Cardiac fibroblast (primary cell): ENCODE data around the gene ZNF136.
A peak's percentile ranks its signal among the peaks of the same experiment; 100 is the strongest.

Source experiments
- DNase-seq, 2 donors: peaks; one replicate each; pipeline versions ENCODE4 v3.0.0 to v3.0.0-alpha.2; 2010; ENCODE audit warnings: low read depth in 2 of 2
- H3K4me3 ChIP-seq, 2 donors: replicated peaks in 1 of 2; 1 replicate in 1 of 2; 2 replicates in 1 of 2; pipeline ENCODE4 v1.5.1; 2011; ENCODE audit warnings: low read depth in 2 of 2, low read length in 2 of 2, mild to moderate bottlenecking in 2 of 2, moderate library complexity in 1 of 2
- CTCF ChIP-seq: IDR thresholded peaks from one replicate; pipeline ENCODE4 v1.5.1; 2011; ENCODE audit warnings: low read depth, mild to moderate bottlenecking, low read length, inconsistent platforms

The ZNF136 gene

GRCh38 chr19:12156223-12157058 is 6.5 kb upstream of the ZNF136 start, which contains the start of gene ZNF625:
Gene ZNF625, minus strand, starts transcription at chr19:12156734. Its CDS starts 176 bp downstream, at chr19:12156558.
- H3K4me3 ChIP-seq = peak within 1 kb of the TSS; percentile 76 to 87
- DNase-seq = peak; percentile 81 to 91
- no peak for TF ChIP-seq CTCF

- DNase-seq = no peak
- no peak for TF ChIP-seq CTCF
- H3K4me3 ChIP-seq = no peak overlapping the region
These were observed 3.0 kb upstream of the ZNF136 start for GRCh38 chr19:12159773-12160414.

GRCh38 chr19:12162513-12162881 is 399 bp upstream of the ZNF136 start:
- TF ChIP-seq CTCF = no peak
- H3K4me3 ChIP-seq = peak overlapping the region; percentile 94 to 95
- no peak for DNase-seq

- DNase-seq = peak; percentile 31 to 56
- H3K4me3 ChIP-seq = peak overlapping the region; percentile 94 to 95
These were observed 930 bp downstream of the ZNF136 start for GRCh38 chr19:12163826-12164225.

GRCh38 chr19:12166626-12167025 is 3.7 kb downstream of the ZNF136 start:
- peak in 1 of 2 donors; percentile 21 for DNase-seq
- no peak for TF ChIP-seq CTCF
- no peak overlapping the region for H3K4me3 ChIP-seq

More at GRCh38 chr19:12163826-12164225, 930 bp downstream of the ZNF136 start:
- no peak for TF ChIP-seq CTCF

GRCh38 chr19:12180377-12180776 is 17.5 kb downstream of the ZNF136 start:
- no peak for DNase-seq
- no peak for TF ChIP-seq CTCF
- no peak overlapping the region for H3K4me3 ChIP-seq
